GM12872 (cell line): ENCODE measurements around the gene DDX51.

Experiments used
- TF ChIP-seq, protein P1 (sequence below): IDR thresholded peaks from 3 replicates; pipeline ENCODE4 v1.5.1; 2011; ENCODE audit warnings: low read depth, mild to moderate bottlenecking, low read length, moderate library complexity; ENCODE audit not compliant: insufficient read depth

Gene DDX51

DNA sequence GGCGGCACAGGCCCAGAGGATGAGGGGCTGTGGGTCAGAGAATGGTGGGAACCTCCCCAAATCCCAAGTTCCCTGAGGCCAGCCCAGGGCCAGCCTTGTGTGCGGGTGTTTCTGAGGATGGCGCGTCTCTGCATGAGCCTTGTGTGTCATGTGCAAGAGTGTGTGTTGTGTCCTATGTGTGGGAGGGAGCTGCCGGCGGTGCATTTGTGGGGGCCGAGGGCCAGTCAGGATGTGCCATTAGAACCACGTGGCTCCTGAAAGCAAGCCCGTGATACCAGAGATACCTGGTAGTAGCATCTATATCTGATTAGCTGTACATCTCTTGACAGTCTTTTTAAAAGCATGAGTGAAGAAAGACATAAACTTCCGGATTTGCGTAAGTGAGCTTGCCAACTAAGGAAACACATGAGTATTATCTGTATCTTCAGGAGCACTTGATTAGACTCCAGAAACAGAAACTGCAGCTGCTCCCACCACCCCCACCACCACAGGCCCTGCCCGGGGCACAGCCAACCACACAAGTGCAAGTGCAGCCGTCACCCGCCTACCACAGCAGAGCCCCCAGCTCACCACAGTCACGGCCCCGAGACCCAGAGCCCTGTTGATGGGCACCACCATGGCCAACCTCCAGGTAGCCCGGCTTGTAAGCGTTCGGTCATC is 19.2 kb downstream of the DDX51 start:
- TF ChIP-seq, protein P1, sequence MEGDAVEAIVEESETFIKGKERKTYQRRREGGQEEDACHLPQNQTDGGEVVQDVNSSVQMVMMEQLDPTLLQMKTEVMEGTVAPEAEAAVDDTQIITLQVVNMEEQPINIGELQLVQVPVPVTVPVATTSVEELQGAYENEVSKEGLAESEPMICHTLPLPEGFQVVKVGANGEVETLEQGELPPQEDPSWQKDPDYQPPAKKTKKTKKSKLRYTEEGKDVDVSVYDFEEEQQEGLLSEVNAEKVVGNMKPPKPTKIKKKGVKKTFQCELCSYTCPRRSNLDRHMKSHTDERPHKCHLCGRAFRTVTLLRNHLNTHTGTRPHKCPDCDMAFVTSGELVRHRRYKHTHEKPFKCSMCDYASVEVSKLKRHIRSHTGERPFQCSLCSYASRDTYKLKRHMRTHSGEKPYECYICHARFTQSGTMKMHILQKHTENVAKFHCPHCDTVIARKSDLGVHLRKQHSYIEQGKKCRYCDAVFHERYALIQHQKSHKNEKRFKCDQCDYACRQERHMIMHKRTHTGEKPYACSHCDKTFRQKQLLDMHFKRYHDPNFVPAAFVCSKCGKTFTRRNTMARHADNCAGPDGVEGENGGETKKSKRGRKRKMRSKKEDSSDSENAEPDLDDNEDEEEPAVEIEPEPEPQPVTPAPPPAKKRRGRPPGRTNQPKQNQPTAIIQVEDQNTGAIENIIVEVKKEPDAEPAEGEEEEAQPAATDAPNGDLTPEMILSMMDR: no peak

DNA sequence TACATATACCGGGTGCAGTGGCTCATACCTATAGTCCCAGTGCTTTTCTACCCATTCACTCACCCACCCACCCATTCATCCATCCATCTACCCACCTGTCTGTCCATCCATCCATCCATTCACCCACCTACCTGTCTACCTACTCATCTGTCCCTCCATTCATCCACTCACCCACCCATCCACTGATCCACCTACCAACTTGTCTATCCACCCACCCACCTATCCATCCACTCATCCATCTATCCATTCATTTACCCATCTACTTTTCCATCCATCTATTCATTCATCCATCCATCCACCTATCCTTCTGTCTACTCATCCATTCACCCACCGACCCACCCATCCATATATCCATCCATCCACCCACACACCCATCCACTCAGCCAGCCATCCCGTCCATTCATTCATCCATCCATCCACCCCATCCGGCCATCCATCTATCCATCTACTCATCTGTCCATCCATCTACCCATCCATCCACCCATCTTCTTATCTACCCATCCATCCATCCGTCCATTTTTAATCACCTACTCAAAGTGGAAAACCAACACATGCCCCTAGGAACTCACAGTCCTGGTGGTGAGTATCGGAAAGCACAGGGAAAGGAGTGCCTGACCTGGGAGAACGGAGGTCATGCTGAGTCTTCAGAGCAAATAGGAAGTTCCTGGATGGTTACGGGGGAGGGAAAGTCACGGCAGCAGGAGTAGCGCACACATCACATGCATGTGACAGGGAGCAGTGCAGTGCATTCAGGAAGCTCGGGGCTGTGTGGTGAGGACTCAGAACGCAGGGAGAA is 20.0 kb downstream of the DDX51 start:
- TF ChIP-seq, protein P1: no peak

DNA sequence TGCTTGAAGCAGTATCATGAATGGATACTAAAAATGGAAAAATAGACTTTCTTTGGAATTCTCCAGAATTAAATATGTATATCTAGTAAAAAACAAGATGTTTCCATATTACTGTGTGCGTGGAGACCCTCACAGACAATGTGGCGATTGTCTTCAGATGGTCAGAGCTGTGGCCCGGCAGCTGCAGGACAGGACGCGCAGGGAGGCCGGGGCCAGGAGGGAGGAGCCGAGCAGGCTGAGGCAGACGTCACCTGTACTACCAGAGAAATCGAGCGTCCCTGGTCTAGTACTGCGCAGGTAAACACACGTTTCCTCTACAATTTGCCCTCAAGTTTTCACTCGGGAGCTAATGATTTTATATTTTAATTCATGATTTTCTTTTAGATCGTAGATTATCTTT is 22.8 kb downstream of the DDX51 start:
- TF ChIP-seq, protein P1: no peak

DNA sequence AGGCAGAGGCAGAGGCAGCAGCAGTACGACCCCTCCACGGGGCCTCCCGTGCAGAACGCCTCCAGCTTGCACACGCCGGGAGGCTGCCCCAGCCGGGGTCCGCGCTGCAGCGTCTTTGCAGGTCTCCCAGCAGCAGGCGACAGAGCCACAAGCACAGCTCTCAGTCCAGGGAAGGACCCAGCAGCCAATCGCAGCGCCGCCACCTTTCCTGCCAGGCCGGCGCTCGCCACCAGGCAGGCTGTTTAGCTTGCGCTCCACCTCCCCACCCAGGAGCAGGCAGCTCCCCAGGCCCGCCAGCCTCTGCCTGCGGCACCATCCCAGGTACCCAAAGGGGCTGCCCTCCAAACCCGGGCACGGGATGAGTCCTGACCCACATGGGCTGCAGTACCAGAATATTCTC is 25.2 kb downstream of the DDX51 start:
- TF ChIP-seq, protein P1: no peak

DNA sequence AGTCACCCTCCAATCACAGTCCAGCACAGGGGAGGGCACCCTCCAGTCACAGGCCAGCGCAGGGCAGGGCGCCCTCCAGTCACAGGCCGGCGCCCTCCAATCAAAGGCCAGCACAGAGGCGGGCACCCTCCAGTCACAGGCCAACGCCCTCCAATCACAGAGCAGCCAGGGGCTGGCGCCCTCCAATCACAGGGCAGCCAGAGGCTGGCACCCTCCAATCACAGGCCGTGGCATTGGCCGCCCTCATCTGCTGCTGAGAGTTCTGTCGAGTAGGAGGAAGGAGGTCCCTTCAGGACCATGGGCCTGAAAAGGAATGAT is 26.6 kb downstream of the DDX51 start:
- TF ChIP-seq, protein P1: no peak

DNA sequence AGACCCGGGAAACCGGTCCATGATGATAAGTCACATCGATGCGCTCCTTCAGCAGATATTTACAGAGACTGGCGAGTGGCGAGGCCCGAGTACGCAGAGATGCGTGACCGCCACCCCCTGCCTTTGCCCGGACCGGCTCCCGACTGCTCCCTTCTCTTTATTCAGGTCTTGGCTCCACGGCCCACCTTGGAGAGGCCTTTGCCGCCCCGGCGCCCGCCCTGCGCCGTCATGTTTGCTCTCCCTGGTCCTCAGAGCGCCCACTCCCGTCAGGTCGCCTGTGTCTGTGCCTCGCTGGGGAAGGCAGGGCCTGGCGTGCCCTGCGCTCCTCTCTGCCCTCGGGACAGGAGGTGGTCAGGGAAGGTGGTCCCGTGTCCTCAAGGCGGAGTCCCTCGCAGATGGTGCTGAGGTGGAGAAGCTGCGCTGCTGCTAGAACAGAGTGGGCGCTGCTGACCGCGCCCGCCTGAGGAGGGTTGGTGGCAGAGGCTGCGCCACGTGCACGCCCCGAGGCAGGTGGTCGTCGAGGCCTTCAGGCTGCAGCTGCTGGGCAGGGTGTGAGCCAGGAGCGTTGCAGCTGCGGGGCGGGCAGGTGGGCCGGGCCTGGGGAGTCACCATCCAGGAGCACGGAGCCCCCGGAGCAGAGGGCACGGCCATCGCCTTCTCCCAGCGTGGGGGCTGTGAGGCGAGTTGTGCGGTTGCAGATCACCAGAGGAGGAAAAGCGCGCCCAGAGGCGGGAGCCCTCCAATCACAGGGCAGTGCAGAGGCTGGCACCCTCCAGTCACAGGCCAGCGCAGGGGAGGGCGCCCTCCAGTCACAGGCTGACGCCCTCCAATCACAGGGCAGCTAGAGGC is 27.2 kb downstream of the DDX51 start:
- TF ChIP-seq, protein P1: no peak

DNA sequence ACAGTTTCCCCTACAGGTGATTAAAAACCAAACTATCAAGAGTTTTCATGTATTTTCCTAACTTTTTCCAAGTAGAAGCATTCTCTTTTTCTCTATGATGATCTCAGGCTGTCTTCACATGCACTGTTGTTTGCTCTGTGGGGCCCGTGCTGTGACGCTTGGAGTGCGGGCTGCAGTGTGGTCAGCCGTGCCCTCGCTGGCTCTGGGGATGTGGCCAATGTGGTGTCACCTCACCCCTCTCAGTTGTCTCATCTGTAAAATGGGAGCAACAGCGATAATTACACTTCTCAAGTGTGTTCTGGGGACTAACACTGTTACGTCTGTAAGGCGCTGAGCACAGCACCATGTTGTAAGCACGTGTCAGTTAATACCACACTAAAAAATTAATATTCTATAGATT is 28.6 kb downstream of the DDX51 start:
- TF ChIP-seq, protein P1: no peak
